ENCODE measurements around the gene MYOZ3. TPM values are rescaled to one million over a fixed set of nuclear protein-coding genes. Genes with fewer than 3 reads are reported as not detected.

MYOZ3 gene
- polyA plus RNA-seq, 1 of the 3 experiments (the other 2 are of a cell fraction) = 0.26 TPM

GRCh38 chr5:150676578-150676977 lies 15.5 kb downstream of the MYOZ3 start:
- no peaks in the 10 kb centered on the region for H3K36me3 ChIP-seq (replicated peaks in 1 of 2; ENCODE audit: control insufficient read depth in 1 of 2, insufficient read depth in 2 of 2, low read length in 1 of 2)
- no peak overlapping the region for H3K27ac ChIP-seq (ENCODE audit: low read depth in 2 of 2, low read length in 1 of 2)
- H3K4me3 ChIP-seq (ENCODE audit: low read depth in 2 of 2, low read length in 1 of 2) = no peak overlapping the region
- DNase-seq = no peak
- no peaks in the 10 kb centered on the region for H3K79me2 ChIP-seq (ENCODE audit: insufficient read depth)
- H2AFZ ChIP-seq (ENCODE audit: low read depth) = no peak overlapping the region
- ChIA-PET POLR2A (no interaction called here), CTCF (no interaction called here)
- peaks cover 16% of the 10 kb centered on the region for H3F3A ChIP-seq (replicated peaks; ENCODE audit: insufficient read depth)
- H3K9me2 ChIP-seq = no peaks in the 10 kb centered on the region
- H4K20me1 ChIP-seq (ENCODE audit: insufficient read depth) = no peaks in the 10 kb centered on the region
- H3K27me3 ChIP-seq (ENCODE audit: insufficient read depth) = no peaks in the 10 kb centered on the region
- H3K9me3 ChIP-seq = no peaks in the 10 kb centered on the region
- TF ChIP-seq FOSL2 (IDR thresholded peaks at IDR 0.05; ENCODE audit: borderline replicate concordance, low read depth) (no peak), GATA2 (CRISPR knock-in tag; IDR thresholded peaks at IDR 0.05) (no peak), USF1 (IDR thresholded peaks at IDR 0.05; ENCODE audit: borderline replicate concordance, low read depth) (no peak), IRF3 (IDR thresholded peaks at IDR 0.05; ENCODE audit: low read depth, low read length) (no peak), NFIC (IDR thresholded peaks at IDR 0.05; ENCODE audit: borderline replicate concordance) (no peak), EZH2phosphoT487 (IDR thresholded peaks at IDR 0.05; ENCODE audit: borderline replicate concordance, low read depth) (no peak)
- peaks cover 13 to 18% of the 10 kb centered on the region in 2 experiments; a peak in 2 of 4 replicates for H3K4me1 ChIP-seq (ENCODE audit: control insufficient read depth in 1 of 2, insufficient read depth in 2 of 2, low read depth in 1 of 2, low read length in 1 of 2)
- 81% methylated on average over 9 of the region's 9 CpGs for WGBS (ENCODE audit: low lambda C conversion rate)
- no peak overlapping the region for H3K4me2 ChIP-seq
- H3K9ac ChIP-seq = no peak overlapping the region

GRCh38 chr5:150689120-150689519 lies 28.1 kb downstream of the MYOZ3 start:
- no peaks in the 10 kb centered on the region for H3K79me2 ChIP-seq (ENCODE audit: insufficient read depth)
- no peak for DNase-seq
- ChIA-PET POLR2A (no interaction called here), CTCF (interaction anchor here (1.4 kb wide), 1 partner anchor 12 kb away, joined by 4 read pairs; the partner anchor contains the start of gene RBM22)
- 92% methylated on average over 1 of the region's 1 CpG for WGBS (ENCODE audit: low lambda C conversion rate)
- H3K9ac ChIP-seq = no peak overlapping the region
- peaks cover 35 to 43% of the 10 kb centered on the region in 2 experiments for H3K36me3 ChIP-seq (replicated peaks in 1 of 2; ENCODE audit: control insufficient read depth in 1 of 2, insufficient read depth in 2 of 2, low read length in 1 of 2)
- no peaks in the 10 kb centered on the region for H3K9me3 ChIP-seq
- H3K4me3 ChIP-seq (ENCODE audit: low read depth in 2 of 2, low read length in 1 of 2) = no peak overlapping the region
- H3K9me2 ChIP-seq = no peaks in the 10 kb centered on the region
- peaks cover 15% of the 10 kb centered on the region for H4K20me1 ChIP-seq (ENCODE audit: insufficient read depth)
- peaks cover 11% of the 10 kb centered on the region for H3F3A ChIP-seq (replicated peaks; ENCODE audit: insufficient read depth)
- H3K27ac ChIP-seq (ENCODE audit: low read depth in 2 of 2, low read length in 1 of 2) = no peak overlapping the region
- no peak overlapping the region for H2AFZ ChIP-seq (ENCODE audit: low read depth)
- H3K4me1 ChIP-seq (ENCODE audit: control insufficient read depth in 1 of 2, insufficient read depth in 2 of 2, low read depth in 1 of 2, low read length in 1 of 2) = no peaks in the 10 kb centered on the region
- H3K27me3 ChIP-seq (ENCODE audit: insufficient read depth) = no peaks in the 10 kb centered on the region
- no peak overlapping the region for H3K4me2 ChIP-seq
- no peak for TF ChIP-seq GABPA (IDR thresholded peaks at IDR 0.05; ENCODE audit: low read depth)
- no peak for TF ChIP-seq MEF2A (IDR thresholded peaks at IDR 0.05; ENCODE audit: borderline replicate concordance, low read depth)
- TF ChIP-seq NFIC (IDR thresholded peaks at IDR 0.05; ENCODE audit: borderline replicate concordance) = no peak
- no peak for TF ChIP-seq ZBTB33 (IDR thresholded peaks at IDR 0.05; ENCODE audit: borderline replicate concordance, low read depth)
- TF ChIP-seq CTCF (IDR thresholded peaks at IDR 0.05) = no peak
- TF ChIP-seq USF1 (IDR thresholded peaks at IDR 0.05; ENCODE audit: borderline replicate concordance, low read depth) = no peak
- TF ChIP-seq TAF1 (IDR thresholded peaks at IDR 0.05; ENCODE audit: borderline replicate concordance, low read depth, low read length) = no peak
- no peak for TF ChIP-seq EZH2phosphoT487 (IDR thresholded peaks at IDR 0.05; ENCODE audit: borderline replicate concordance, low read depth)
- no peak for TF ChIP-seq SMC3 (IDR thresholded peaks at IDR 0.05; ENCODE audit: low read depth, low read length)
- TF ChIP-seq YY1 (IDR thresholded peaks at IDR 0.05; ENCODE audit: low read depth) = no peak
- no peak for TF ChIP-seq GATA2 (CRISPR knock-in tag; IDR thresholded peaks at IDR 0.05)
- no peak for TF ChIP-seq FOSL2 (IDR thresholded peaks at IDR 0.05; ENCODE audit: borderline replicate concordance, low read depth)
- TF ChIP-seq FOXJ3 (CRISPR knock-in tag; IDR thresholded peaks at IDR 0.05) = no peak
- no peak for TF ChIP-seq PBX3 (IDR thresholded peaks at IDR 0.05)
- no peak for TF ChIP-seq RCOR1 (IDR thresholded peaks at IDR 0.05; ENCODE audit: low read length)
- TF ChIP-seq RAD21 (IDR thresholded peaks at IDR 0.05; ENCODE audit: low read length) = no peak
- no peak for TF ChIP-seq RXRA (IDR thresholded peaks at IDR 0.05; ENCODE audit: borderline replicate concordance, low read depth)
